K562 (cell line): ENCODE data around the gene RABGAP1. TPM values are rescaled to one million over a fixed set of nuclear protein-coding genes. Genes with fewer than 3 reads are reported as not detected.

Experiments
- ELK3 ChIP-seq: fragments of 450-650 bp; formaldehyde crosslinking; IDR thresholded peaks from 2 replicates; pipeline ENCODE4 v1.4.0; 2020; ENCODE audit warnings: mild to moderate bottlenecking
- GATAD2A ChIP-seq: fragments of 450-650 bp; IDR thresholded peaks from 2 replicates; pipeline ENCODE4 v1.6.1; 2017
- HMG20B ChIP-seq: fragments of 250-450 bp; sonication (Bioruptor Pico); IDR thresholded peaks from 2 replicates; pipeline ENCODE4 v1.5.0; 2021; ENCODE audit warnings: mild to moderate bottlenecking
- IFI16 ChIP-seq: fragments of 250-450 bp; sonication (Bioruptor Pico); IDR thresholded peaks from 2 replicates; pipeline ENCODE4 v2.1.2; 2022; ENCODE audit warnings: mild to moderate bottlenecking, inconsistent platforms
- MEIS2 ChIP-seq: fragments of 450-650 bp; IDR thresholded peaks from 2 replicates; pipeline ENCODE4 v1.6.1; 2014; ENCODE audit warnings: mild to moderate bottlenecking; ENCODE audit not compliant: partially characterized antibody
- PPARD ChIP-seq: fragments of 250-450 bp; sonication (Bioruptor Pico); IDR thresholded peaks from 2 replicates; pipeline ENCODE4 v1.8.0; 2022; ENCODE audit warnings: inconsistent platforms, mild to moderate bottlenecking, moderate library complexity
- SMAD2 ChIP-seq: fragments of 150-350 bp; IDR thresholded peaks from 2 replicates; pipeline ENCODE4 v1.6.1; 2014; ENCODE audit warnings: low read depth, mild to moderate bottlenecking, low read length
- TAL1 ChIP-seq: fragments of 450-650 bp; IDR thresholded peaks from 2 replicates; pipeline ENCODE4 v1.6.1; 2016; ENCODE audit warnings: mild to moderate bottlenecking
- TARDBP ChIP-seq: fragments of 450-650 bp; IDR thresholded peaks from 2 replicates; pipeline ENCODE4 v1.6.1; 2016
- ZNF124 ChIP-seq: sonication (generic); formaldehyde crosslinking; IDR thresholded peaks from 2 replicates; pipeline ENCODE4 v1.8.1; 2022; ENCODE audit warnings: missing genetic modification reagents
- ZNF282 ChIP-seq: sonication (generic); formaldehyde crosslinking; IDR thresholded peaks from 2 replicates; pipeline ENCODE4 v1.8.1; 2023; ENCODE audit warnings: missing genetic modification reagents
- ZNF584 ChIP-seq: fragments of 200-800 bp; sonication (Bioruptor generic); IDR thresholded peaks from 2 replicates; pipeline ENCODE4 v1.6.1; 2016; ENCODE audit warnings: low read depth, mild to moderate bottlenecking, missing genetic modification characterization, missing compliant biosample characterization
- polyA plus RNA-seq, 8 experiments: library from polyadenylated mRNA; depleted of rRNA in 4 of 8; stranded (reverse) in 5 of 8; unstranded in 3 of 8; fragments of >200 nt; fragmentation: Nextera tagmentation in 2 of 8; fragmentation: Illumina TruSeq in 1 of 8; extraction: Ambion mirVana in 2 of 8; extraction: Trizol in 1 of 8; gene quantifications; 2 replicates each; pipeline versions ENCODE4 v1.2.1 to v1.2.3, GENCODE V29; 2011 to 2014; ENCODE audit warnings: inconsistent platforms in 1 of 8, missing spikeins in 1 of 8
- total RNA-seq, 7 experiments: library from RNA; depleted of rRNA in 6 of 7; stranded (reverse); fragments of >200 nt in 6 of 7; fragmentation: Illumina TruSeq in 2 of 7; extraction: Trizol in 2 of 7; gene quantifications; 2 replicates each; pipeline versions ENCODE4 v1.2.1 to v1.2.3, GENCODE V29; 2011 to 2021; ENCODE audit warnings: low replicate concordance in 1 of 7
- TF ChIP-seq, protein P1 (sequence below): fragments of 250-450 bp; sonication (Bioruptor Pico); IDR thresholded peaks from 2 replicates; pipeline ENCODE4 v1.8.0; 2022; ENCODE audit warnings: inconsistent platforms, mild to moderate bottlenecking, moderate library complexity, borderline replicate concordance
- TF ChIP-seq, protein P2 (sequence below): fragments of 450-650 bp; IDR thresholded peaks from 2 replicates; pipeline ENCODE4 v1.6.1; 2016; ENCODE audit warnings: mild to moderate bottlenecking
- TF ChIP-seq, protein P3 (sequence below): sonication (generic); formaldehyde crosslinking; IDR thresholded peaks from 2 replicates; pipeline ENCODE4 v1.8.1; 2023; ENCODE audit warnings: mild to moderate bottlenecking, missing genetic modification reagents

The RABGAP1 gene
- total and polyA plus RNA-seq, 9 of the 15 experiments (the other 6 are each of a cell fraction or from before 2014, with no cell fraction given): 1.5 to 22.7 (median 13.1) TPM

- TF ChIP-seq PPARD: no peak
- TF ChIP-seq, protein P1, sequence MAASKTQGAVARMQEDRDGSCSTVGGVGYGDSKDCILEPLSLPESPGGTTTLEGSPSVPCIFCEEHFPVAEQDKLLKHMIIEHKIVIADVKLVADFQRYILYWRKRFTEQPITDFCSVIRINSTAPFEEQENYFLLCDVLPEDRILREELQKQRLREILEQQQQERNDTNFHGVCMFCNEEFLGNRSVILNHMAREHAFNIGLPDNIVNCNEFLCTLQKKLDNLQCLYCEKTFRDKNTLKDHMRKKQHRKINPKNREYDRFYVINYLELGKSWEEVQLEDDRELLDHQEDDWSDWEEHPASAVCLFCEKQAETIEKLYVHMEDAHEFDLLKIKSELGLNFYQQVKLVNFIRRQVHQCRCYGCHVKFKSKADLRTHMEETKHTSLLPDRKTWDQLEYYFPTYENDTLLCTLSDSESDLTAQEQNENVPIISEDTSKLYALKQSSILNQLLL (CRISPR knock-in tag): no peak
- TF ChIP-seq ELK3 (CRISPR knock-in tag): no peak
- TF ChIP-seq TAL1: no peak
- TF ChIP-seq SMAD2: no peak
- no peak for TF ChIP-seq ZNF124 (CRISPR knock-in tag)
- TF ChIP-seq, protein P2, sequence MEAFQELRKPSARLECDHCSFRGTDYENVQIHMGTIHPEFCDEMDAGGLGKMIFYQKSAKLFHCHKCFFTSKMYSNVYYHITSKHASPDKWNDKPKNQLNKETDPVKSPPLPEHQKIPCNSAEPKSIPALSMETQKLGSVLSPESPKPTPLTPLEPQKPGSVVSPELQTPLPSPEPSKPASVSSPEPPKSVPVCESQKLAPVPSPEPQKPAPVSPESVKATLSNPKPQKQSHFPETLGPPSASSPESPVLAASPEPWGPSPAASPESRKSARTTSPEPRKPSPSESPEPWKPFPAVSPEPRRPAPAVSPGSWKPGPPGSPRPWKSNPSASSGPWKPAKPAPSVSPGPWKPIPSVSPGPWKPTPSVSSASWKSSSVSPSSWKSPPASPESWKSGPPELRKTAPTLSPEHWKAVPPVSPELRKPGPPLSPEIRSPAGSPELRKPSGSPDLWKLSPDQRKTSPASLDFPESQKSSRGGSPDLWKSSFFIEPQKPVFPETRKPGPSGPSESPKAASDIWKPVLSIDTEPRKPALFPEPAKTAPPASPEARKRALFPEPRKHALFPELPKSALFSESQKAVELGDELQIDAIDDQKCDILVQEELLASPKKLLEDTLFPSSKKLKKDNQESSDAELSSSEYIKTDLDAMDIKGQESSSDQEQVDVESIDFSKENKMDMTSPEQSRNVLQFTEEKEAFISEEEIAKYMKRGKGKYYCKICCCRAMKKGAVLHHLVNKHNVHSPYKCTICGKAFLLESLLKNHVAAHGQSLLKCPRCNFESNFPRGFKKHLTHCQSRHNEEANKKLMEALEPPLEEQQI: no peak
- TF ChIP-seq ZNF584 (CRISPR knock-in tag): no peak
- TF ChIP-seq GATAD2A: no peak
- no peak for TF ChIP-seq TARDBP
- no peak for TF ChIP-seq ZNF282 (CRISPR knock-in tag)
- TF ChIP-seq IFI16 (CRISPR knock-in tag): no peak
- TF ChIP-seq, protein P3, sequence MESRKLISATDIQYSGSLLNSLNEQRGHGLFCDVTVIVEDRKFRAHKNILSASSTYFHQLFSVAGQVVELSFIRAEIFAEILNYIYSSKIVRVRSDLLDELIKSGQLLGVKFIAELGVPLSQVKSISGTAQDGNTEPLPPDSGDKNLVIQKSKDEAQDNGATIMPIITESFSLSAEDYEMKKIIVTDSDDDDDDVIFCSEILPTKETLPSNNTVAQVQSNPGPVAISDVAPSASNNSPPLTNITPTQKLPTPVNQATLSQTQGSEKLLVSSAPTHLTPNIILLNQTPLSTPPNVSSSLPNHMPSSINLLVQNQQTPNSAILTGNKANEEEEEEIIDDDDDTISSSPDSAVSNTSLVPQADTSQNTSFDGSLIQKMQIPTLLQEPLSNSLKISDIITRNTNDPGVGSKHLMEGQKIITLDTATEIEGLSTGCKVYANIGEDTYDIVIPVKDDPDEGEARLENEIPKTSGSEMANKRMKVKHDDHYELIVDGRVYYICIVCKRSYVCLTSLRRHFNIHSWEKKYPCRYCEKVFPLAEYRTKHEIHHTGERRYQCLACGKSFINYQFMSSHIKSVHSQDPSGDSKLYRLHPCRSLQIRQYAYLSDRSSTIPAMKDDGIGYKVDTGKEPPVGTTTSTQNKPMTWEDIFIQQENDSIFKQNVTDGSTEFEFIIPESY (CRISPR knock-in tag): no peak
- no peak for TF ChIP-seq HMG20B
- no peak for TF ChIP-seq MEIS2
Observed at GRCh38 chr9:122998448-122998847, 57.6 kb downstream of the RABGAP1 start (continued).
